DLD1 (cell line): ENCODE measurements around the gene NKAIN2.

Experiments used
- in situ Hi-C: cut with HindIII; loops from 2 replicates; pipeline ENCODE4 v1.10.0; 2017; ENCODE audit warnings: low sequenced_read_pairs

Gene NKAIN2

DNA sequence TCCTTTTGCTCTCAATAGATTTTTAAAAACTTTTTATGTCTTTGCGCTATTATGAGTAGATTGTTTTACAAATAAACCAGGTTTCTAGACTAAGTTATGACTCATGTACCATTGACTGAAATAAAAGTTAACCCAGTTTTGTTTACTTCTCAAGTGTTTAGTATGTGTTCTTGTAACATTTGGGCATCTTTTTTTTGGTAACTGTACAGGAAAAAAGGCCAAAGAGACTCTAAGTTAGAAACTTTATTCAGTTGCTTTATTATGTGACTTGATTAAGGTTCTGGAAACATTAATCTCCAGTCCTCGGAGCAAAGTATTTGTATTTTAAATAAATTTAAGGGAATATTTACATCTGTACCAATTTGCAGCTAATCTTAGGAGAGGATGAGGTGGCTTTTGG lies 2.9 kb downstream of the NKAIN2 start:
- in situ Hi-C loops, result no loop called here

DNA sequence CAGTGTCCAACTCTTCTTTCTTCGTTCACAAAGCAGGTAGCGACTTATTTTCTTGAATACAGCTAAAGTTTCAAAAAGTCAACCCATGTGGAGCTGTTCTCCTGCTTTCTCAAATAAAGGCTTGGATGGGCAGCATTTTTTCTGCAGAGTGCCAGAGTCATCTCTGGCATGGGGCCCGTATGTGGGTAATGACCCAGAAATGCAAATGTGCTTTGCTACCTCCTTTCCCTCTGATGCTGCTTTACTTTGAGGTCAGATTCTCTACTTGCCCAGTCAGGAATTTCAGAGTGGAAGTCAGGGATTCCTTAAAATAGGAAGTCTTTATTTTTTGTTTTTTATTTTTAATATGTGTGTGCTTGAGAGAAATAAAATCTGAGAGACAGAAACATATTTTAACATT lies 4.9 kb downstream of the NKAIN2 start:
- in situ Hi-C loops, result no loop called here

DNA sequence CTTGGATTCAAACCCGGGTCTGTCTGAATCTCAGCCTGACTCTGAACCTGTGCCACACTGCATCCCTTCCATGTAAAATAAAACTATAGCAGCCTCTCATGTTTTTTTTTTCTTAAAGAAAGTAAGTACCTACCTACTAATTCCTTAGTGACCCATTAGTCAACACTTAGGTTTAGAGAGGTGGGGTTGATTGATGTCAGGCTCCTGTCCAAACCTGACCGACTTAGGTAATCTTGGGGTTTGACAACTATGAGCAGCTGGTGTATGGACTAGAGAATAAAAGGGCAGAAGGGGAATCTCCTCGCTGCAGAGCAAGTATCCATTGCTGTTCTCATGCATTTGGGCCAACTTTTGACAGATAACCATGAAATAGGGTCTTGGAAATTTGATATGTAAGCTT lies 6.5 kb downstream of the NKAIN2 start:
- in situ Hi-C loops, result no loop called here

DNA sequence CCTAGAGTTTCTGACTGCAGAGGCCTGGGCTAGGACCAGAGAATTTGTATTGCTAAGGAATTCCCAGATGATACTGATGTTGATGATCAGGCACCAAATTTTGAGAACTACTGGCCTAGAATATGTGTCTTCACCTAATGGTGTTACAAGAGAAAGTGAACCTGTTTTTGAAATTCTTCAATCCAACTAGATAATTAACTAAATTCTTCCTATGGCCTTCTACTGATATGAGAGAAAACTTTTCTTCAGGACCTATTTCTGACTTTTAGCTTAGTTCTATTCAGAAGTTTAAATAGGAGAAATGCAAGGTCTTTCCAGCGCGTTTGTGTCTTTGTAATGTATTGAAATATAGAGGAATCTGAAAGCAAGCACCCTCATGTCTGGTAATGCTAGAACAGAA lies 7.3 kb downstream of the NKAIN2 start:
- in situ Hi-C loops, result no loop called here

DNA sequence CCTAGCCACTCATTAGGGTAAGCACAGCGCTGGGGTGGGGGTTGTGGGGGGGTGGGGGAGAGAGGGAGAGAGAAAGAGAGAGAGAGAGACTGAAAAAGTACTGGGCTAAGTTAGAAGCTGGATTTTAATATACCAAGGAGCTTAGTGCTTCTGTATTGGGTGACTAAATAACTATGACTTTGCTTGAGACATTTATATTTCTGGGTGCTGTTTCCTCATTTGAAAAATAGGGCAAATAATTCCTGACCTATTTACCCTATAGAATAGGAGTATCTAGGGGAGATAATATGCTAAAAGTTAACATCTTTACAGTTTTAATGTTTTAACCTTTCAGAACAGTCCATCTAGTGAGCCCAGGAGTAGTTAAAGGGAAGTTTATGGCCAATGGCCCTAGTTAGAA lies 7.7 kb downstream of the NKAIN2 start:
- in situ Hi-C loops, result no loop called here

DNA sequence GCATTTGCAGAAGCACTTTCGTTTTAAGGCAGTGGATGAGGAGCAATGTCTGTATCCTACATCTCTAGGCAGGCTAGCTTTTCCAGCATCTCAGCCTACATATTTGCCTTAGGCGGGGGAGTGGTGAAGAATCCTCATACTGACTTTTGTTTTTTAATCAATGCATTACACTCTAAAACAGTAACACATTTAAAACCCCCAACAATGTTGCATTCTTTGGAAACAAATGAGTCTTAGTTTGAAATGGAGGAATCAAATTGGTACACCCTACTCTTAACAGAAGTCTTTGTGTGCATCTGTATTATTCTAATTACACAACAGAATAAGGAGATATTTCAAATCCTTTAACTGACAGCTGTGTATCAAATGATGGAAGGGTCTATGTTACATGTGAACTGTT lies 9.0 kb downstream of the NKAIN2 start:
- in situ Hi-C loops, result no loop called here

DNA sequence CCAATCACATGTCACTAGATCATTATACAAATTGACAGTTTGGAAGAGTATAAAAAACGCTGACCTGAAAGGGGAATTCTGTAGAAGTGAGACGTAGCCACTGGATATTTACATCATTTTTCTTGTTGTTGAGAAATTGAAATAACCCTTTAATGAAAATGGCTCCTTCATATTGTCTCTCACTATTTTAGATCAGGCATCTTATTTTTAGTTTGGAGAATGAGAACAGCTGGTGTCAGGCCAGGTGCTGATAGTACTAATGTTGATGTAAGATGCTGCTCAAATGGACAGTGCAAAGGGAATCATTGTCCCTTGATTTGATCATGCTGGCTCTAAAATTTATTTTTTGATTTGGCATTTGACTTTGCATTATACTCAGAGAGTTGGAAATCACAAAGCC lies 17.4 kb downstream of the NKAIN2 start:
- in situ Hi-C loops, result no loop called here

DNA sequence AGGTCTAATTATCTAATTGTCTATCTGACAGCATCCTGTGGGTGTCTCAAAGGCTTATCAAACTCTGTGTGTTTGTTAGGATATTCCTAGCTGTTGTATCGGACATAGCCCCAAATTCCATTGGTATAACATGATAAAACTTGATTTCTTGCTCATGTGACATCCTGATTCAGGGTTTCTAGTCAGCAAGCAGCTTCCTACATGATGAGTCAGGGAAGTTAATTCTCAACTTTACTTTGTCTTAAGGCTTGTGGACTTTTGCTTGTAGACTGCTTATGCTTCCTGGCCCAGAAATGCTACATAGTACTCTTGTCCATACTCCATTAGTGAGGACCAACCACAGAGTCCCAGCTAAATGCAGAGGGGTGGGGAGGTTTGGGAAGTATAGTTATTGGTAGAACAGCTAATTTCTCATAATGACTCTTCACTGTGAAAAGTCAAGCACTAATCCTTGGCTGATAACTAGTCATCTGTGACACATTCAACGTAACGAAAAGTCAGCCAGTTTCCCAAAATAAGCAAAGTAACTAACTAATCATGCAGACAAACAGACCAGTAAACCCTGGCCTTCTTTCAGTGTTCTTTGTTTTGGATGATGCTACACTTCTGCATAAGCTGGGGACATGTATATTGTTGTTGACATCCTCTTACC lies 25.8 kb downstream of the NKAIN2 start:
- in situ Hi-C loops, result no loop called here

DNA sequence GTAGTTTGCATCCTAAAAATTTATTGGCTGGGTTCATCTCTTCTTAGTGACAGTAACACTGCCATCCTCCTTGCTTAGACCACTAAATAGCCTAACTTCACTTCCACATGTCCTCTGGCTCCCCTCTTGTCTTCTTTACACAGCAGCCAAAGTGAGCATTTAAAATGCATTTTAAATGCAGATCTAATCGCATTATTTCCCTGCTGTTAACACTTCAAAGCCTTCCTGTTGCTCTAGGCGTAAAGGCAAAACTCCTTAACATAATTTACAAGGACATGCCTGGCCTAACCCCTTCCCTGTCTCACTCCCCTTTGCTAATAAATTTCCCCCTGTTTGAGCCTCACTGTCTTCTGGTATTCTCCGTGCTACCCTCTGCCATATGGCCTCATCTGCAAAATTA lies 26.5 kb downstream of the NKAIN2 start:
- in situ Hi-C loops, result no loop called here

DNA sequence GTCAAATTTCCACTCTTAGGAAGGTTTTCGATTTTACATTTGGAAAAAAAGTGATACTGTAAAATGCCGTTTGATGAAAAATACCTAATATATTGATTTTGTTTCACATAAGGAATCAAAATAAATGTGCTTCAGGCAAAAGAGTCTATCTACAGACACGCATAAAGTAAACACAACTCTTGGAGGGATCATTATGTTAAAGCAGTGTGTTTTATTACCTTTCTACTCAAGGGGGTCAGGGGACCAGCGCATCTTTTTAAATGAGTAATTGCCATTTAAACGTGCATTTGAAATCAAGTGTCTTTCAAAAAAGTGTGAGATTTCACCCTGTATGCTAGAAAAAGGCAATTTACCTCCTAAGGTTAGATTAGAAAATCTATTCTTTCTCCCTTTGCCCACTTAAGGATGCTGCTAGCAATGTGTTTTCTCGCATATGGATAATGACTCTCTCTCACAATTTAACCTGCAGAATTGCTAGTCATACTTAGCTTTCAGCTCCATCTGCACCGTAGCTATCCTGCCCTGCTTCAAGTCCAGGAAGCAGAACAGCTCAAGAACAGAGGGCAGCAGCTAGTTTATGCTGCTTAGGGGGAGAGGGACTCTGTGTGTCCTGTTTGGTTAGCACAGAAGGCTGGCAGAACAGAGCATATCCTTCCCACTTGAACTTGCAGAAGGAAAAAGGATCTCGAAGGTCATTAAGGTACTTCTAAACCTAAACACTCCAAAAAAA lies 35.0 kb downstream of the NKAIN2 start:
- in situ Hi-C loops, result no loop called here

DNA sequence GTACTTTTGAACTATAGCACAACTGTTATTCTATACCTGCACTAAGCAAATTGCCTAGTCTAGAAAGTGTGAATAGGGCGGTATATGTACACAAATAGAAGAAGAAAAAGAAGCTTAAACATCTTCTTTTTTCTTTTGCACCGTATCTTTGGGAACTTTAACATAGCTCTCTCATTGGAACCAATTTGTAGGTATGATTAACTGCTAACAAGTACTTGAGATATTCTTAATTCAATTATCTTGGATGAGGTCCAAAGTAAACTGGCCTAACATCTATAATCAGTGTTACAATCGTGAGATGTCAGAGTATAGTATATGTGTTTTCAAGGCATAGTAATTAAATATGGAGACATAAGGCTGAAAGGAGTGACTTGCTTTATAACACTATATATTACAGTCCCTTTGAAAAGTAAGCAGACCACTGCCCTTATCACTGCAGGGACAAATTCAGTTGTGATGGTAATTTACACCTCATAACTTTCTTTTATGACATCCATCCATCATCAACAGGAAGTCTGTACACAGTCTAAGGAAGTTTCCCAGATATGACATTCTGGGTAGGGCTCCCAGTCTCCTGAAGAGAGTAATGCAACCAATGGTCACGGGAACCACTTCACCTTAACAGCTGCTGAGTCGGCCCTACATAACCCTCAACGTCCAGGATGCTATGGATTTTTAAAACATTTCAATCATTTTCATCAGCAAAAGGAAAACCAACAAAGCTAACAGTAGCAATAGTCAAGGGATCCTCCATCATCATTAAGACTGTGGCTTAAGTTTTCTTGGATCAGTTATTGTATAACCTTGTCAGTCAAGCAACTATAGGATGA lies 37.6 kb downstream of the NKAIN2 start:
- in situ Hi-C loops, result no loop called here

DNA sequence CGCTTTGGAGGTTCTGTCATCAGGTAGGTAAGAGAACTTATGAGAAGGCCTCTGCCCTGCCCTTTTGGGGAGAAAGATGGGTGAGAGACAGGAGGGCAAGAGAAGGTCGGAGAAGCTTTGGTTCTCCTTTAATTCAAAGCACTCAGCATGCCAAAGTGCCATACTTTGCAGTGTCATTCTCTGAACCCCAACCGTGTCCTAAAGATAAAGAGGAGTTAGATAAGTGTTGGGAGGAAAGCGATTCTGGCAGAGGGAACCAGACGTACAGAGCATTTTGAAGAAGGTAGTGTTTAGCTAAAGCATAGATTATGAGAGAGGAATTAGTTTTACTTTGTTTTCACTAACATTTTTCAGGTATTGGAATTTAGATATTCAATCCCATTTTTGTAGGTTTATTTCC lies 40.3 kb downstream of the NKAIN2 start:
- in situ Hi-C loops, result no loop called here

DNA sequence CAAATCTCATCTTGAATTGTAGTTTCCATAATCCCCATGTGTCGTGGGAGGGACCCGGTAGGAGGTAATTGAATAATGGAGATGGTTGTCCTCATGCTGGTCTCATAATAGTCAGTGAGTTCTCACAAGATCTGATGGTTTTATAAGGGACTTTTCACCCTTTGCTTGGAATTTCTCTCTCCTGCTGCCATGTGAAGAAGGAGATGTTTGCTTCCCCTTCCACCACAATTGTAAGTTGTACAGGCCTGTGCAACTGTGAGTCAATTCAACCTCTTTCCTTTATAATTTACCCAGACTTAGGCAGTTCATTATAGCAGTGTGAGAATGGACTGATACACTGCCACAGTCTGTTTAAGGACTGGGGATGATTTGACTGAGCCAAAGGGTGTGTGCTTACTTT lies 44.7 kb downstream of the NKAIN2 start:
- in situ Hi-C loops, result no loop called here

DNA sequence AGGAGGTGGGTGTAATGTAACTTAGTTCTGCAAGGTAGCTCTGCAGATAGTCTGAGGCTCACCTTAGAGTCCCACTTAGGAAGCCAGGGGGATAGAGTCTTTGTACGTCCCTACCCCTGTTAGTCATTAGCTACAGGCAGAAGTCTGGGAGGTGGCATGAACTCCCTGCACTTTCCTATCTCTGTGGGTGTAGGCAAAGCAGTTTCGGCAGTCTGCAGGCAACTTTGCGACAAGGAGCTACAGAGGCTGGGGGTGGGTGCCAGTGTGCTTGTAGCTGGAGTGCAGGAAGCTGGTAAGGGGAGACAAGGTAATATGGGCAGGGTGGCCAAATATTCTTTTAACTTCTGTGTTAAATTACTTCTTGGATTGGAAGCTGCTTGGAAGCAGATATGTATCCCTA lies 45.7 kb downstream of the NKAIN2 start:
- in situ Hi-C loops, result no loop called here

DNA sequence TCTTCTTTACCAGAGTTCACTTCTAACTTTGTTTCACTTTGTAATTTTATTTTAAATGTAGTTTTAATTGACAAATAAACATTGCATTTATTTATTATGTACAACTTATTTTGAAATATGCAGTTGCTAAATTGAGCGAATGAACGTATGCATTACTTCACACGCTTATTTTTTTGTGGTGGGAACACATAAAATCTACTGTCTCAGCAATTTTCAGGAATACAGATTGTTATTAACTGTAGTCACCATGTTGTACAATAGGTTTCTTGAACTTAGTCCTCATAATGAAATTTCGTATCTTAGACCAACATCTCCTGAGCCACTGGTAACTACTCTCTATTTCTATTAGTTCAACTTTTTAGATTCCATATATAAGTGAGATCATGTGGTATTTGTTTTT lies 46.9 kb downstream of the NKAIN2 start:
- in situ Hi-C loops, result no loop called here

DNA sequence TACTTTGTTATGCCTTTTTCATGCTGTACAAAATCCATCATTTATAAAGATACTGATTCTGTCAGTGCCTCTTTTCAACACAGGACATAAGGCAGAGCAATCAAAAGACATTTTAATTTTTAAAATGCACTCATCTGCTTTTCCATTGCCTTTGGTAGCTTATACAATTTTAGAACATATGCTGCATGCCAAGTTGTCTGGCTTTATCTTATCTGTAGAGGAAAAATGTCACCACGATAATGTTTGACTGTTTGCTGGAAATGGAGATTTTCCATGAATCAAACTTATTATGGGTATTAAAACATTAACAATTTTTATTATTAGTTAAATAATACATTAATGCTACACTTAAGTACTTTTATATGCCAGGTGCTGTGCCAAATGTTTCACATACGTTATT lies 50.5 kb downstream of the NKAIN2 start:
- in situ Hi-C loops, result no loop called here

DNA sequence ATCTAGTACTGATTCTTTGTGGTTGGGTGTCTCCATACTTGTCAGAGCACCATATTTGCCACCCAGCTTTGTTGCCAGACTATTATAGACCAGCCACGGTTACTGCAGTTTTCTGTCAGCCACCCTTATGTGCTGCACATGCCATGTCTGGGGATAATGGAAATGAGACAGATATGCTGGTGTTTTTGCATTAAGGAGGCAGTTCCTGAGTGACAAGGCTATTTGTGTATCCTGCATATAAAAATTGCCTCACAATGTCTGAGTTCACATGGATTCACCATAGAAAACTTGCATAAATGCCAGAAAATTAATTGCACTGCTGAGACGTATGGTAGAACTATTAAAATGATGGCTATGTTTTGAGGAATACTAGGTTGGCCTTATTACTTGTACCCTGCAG lies 51.8 kb downstream of the NKAIN2 start:
- in situ Hi-C loops, result no loop called here

DNA sequence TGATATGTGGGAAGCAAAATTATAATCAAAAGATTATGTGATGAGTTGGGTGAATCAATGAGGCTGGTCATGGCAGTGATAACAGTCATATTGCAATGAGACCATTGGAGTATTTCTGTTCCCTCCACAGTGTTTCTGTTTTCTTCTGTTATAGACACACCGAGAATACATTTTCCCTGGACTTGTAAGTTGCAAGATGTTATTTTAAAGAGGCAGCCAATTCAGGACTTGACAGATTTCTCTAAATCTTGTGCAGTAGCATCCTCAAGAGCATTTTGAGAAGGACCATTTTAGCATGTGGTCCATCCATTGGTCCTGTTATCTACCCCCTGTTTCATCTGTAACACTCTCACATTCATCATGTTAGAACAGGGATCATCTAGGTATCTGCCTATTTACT lies 55.6 kb downstream of the NKAIN2 start:
- in situ Hi-C loops, result no loop called here

DNA sequence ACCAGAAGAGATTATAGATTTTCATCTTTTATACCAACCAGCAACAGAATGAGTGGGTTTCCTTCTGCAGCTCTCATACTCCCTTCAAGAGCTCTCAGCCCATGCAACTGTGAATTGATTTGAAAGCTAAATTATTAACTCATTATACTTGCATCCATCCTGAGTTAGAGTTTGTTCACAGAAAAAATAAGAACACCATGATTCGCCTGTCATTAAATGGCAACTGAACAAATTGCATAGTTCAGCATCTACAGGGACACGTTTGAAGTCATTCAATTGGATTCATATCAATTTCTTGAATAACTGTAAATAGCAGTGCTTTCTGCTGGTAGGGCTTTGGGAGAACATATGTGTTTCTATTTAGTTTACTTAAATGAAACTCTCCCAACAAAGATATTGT lies 65.7 kb downstream of the NKAIN2 start:
- in situ Hi-C loops, result no loop called here

DNA sequence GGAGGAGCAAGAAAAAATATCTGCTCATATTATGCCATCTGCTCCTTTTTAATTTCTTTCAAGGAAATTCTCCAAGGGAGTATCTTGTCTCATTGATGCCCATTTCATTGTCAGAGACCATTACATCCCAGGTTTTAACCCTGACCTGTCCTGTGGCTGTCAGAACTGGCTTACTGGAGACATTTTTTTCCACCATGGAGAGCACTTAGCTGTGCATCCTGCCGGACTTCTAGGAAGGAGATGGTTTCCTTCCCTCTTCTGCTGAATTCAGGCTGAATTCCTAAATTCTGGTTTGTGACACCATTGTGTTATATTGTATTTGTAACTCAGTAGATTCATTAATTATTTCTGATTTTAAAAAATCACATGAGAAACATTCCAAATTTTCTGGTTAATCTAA lies 70.3 kb downstream of the NKAIN2 start:
- in situ Hi-C loops, result no loop called here

DNA sequence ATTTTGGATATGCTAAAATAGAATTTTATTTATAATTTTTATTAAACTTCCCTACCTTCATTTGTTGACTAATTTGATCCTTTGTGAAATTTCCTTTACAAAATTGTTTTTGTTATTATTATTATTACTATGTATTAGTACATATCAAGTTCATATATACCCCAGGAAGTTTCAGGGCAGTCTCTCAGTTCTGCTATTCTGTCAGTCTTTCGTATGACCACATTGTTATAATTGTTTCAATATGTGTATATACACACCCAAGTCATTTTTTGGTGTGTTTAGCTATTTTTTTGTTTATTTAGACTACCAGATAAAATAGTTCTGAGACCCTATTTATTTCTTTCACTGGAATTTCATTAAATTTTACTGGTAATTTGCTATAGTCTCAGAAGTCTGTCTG lies 72.1 kb downstream of the NKAIN2 start:
- in situ Hi-C loops, result no loop called here

DNA sequence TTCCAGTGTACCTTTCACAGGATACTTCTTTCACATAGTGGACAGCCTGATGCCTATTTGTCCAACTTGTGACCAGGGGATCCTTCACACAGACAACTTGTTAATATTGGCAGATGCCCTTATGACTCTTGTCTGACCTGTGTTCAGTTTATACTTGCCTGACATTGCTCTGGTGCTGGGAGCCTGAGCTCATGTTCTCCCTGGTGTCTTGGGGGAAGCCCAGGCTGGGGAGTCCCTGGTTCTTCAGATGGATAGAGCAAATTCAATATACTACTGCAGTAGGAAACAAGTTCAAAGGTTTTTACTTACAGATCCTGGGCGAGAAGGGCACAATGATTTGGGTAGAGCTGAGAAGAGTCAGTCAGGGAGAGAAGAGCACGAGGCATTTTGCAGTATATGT lies 76.1 kb downstream of the NKAIN2 start:
- in situ Hi-C loops, result no loop called here
